OCI-LY3 (cell line): Measurements from ENCODE around the gene CDC42BPA.

Experiments used
- H2AFZ ChIP-seq: fragments of 200-600, 300-600 bp; shearing (Covaris generic); 2 replicates; pipeline ENCODE4 v1.6.0; 2014; ENCODE audit warnings: antibody characterized with exemption, low read depth, low read length
- H3K27ac ChIP-seq: fragments of 200-600, 300-600 bp; sonication (generic); 2 replicates; pipeline ENCODE4 v1.5.1; 2014; ENCODE audit warnings: mild to moderate bottlenecking, low read length, moderate library complexity, mixed read lengths
- H3K27me3 ChIP-seq: fragments of 200-600, 300-600 bp; sonication (generic); 2 replicates; pipeline ENCODE4 v1.6.1; 2014; ENCODE audit warnings: low read depth, low read length, mixed read lengths
- H3K36me3 ChIP-seq: fragments of 200-600, 300-600 bp; sonication (generic); replicated peaks from 2 replicates; pipeline ENCODE3; 2014; ENCODE audit warnings: low read depth, low read length, mixed read lengths
- H3K4me1 ChIP-seq: fragments of 300-600, 200-600 bp; sonication (generic); 2 replicates; pipeline ENCODE4 v1.6.1; 2014; ENCODE audit warnings: low read length, mixed read lengths
- H3K4me2 ChIP-seq: fragments of 200-600, 300-600 bp; sonication (generic); 2 replicates; pipeline ENCODE4 v1.6.1; 2014; ENCODE audit warnings: low read length, mixed read lengths
- H3K4me3 ChIP-seq: fragments of 300-600, 200-600 bp; sonication (generic); 2 replicates; pipeline ENCODE4 v1.5.1; 2014; ENCODE audit warnings: antibody characterized with exemption, mild to moderate bottlenecking, low read length, moderate library complexity
- H3K79me2 ChIP-seq: fragments of 300-600, 200-600 bp; shearing (Covaris generic); 2 replicates; pipeline ENCODE4 v1.6.1; 2014; ENCODE audit warnings: mild to moderate bottlenecking, low read length, mixed read lengths
- H3K9ac ChIP-seq: fragments of 300-600, 200-600 bp; shearing (Covaris generic); 2 replicates; pipeline ENCODE4 v1.6.0; 2014; ENCODE audit warnings: mild to moderate bottlenecking, low read length, moderate library complexity
- H3K9me3 ChIP-seq: fragments of 200-600, 300-600 bp; shearing (Covaris generic); 2 replicates; pipeline ENCODE4 v1.6.1; 2014; ENCODE audit warnings: low read length, mixed read lengths; ENCODE audit not compliant: insufficient read depth
- H4K20me1 ChIP-seq: fragments of 200-600, 300-600 bp; sonication (generic); 2 replicates; pipeline ENCODE4 v1.6.1; 2016; ENCODE audit warnings: low read length, mixed read lengths; ENCODE audit not compliant: insufficient read depth
- EZH2phosphoT487 ChIP-seq: fragments of 200-600 bp; shearing (Covaris generic); IDR thresholded peaks from 2 replicates; pipeline ENCODE4 v1.6.1; 2018; ENCODE audit warnings: antibody characterized with exemption, mixed run types, low read depth
- TF ChIP-seq, protein P1 (sequence below): fragments of 200-600, 300-600 bp; sonication (generic); IDR thresholded peaks from 2 replicates; pipeline ENCODE4 v1.5.1; 2014; ENCODE audit warnings: antibody characterized with exemption, low read length, low read depth

CDC42BPA gene

DNA sequence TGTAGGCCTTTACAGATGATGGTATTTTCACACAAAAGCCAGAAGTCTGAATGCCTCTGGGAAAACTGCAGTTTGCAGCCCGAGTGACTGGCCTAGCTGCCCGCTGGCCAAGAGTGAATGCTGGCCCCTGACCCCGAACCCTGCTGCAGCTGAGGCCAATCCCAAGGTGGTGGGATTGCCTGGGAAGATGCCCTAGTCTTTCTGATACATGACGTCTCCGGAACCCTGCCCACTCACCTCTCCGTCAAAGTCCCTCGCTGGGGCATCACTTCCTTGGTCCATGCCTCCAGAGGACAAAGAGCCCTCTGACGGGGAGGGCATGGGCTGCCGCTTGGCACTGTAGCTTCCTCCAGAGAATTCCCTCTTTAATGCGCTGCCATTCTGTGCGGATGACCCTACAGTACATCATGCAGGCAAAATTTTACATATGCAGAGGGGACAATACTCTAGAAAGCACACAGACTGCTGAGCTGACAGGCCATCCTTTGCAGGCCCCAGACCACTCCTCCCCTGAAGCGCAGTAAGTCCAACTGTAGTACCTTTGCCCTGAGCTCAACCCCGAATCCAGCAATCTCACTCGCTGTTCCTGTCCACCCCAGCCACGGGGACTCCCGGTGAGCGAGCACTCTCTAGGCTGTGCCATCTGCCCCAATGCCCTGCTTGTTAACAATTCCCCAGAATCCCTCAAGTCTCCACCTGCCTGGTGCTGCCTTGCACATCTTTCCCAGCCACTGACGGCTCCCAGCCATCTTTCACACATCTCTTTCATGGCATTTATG is 323.5 kb downstream of the CDC42BPA start:
- H4K20me1 ChIP-seq: no peaks in the 10 kb centered on the region
- no peak overlapping the region for H2AFZ ChIP-seq
- no peaks in the 10 kb centered on the region for H3K79me2 ChIP-seq
- TF ChIP-seq, protein P1, sequence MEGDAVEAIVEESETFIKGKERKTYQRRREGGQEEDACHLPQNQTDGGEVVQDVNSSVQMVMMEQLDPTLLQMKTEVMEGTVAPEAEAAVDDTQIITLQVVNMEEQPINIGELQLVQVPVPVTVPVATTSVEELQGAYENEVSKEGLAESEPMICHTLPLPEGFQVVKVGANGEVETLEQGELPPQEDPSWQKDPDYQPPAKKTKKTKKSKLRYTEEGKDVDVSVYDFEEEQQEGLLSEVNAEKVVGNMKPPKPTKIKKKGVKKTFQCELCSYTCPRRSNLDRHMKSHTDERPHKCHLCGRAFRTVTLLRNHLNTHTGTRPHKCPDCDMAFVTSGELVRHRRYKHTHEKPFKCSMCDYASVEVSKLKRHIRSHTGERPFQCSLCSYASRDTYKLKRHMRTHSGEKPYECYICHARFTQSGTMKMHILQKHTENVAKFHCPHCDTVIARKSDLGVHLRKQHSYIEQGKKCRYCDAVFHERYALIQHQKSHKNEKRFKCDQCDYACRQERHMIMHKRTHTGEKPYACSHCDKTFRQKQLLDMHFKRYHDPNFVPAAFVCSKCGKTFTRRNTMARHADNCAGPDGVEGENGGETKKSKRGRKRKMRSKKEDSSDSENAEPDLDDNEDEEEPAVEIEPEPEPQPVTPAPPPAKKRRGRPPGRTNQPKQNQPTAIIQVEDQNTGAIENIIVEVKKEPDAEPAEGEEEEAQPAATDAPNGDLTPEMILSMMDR: no peak
- no peak for TF ChIP-seq EZH2phosphoT487
- H3K36me3 ChIP-seq: no peaks in the 10 kb centered on the region
- H3K4me3 ChIP-seq: no peak overlapping the region
- H3K4me1 ChIP-seq: peaks cover 24% of the 10 kb centered on the region
- H3K9ac ChIP-seq: no peak overlapping the region
- no peak overlapping the region for H3K27ac ChIP-seq
- H3K4me2 ChIP-seq: 0 out of 2 replicates have a peak overlapping the region, but pooled peaks have one; percentile 67
- no peaks in the 10 kb centered on the region for H3K9me3 ChIP-seq
- no peaks in the 10 kb centered on the region for H3K27me3 ChIP-seq

DNA sequence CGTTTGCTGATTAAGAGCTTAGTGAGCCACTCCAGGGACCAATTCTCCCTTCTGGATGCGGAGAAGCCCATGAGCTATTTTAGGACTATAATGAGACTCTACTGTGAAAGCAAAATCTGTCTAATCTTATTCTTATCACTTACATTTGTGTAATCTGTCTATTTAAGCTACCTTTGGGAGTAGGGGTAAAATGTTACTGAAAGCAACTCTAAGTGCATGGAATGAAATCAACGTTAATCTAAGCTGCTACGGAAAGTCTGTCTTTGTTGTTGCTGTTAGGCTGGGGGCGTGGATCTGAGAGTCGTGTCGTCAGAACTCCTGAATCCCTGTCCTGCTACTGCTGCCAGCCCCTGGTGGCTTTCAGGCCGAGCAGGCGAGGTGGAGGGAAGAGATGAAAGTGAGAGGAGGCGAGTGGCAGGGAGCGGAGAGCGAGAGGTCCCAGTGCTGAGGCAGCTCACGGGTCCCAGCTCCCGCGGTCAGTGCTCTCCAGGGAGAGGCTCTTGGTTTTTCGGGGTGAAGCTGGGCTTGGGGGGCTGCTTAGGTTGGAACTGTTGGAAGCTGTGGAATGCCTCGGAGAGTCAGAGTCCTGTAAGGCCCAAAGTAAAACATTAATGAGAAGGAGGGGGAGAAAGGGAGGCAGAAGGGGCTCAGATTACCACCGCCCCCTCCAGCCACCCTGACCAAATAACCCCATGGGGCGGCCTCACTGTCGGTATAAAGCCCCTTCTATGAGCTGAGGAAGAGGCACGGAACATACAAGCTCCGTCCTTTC is 324.3 kb downstream of the CDC42BPA start:
- Histone ChIP-seq H3K36me3 (no peaks in the 10 kb centered on the region), H3K4me3 (no peak overlapping the region), H3K4me2 (no peak overlapping the region), H3K27ac (no peak overlapping the region), H2AFZ (no peak overlapping the region), H4K20me1 (no peaks in the 10 kb centered on the region), H3K27me3 (no peaks in the 10 kb centered on the region), H3K9me3 (no peaks in the 10 kb centered on the region), H3K4me1 (peaks cover 29% of the 10 kb centered on the region), H3K79me2 (no peaks in the 10 kb centered on the region), H3K9ac (no peak overlapping the region)
- TF ChIP-seq, protein P1: no peak
- TF ChIP-seq EZH2phosphoT487: no peak

DNA sequence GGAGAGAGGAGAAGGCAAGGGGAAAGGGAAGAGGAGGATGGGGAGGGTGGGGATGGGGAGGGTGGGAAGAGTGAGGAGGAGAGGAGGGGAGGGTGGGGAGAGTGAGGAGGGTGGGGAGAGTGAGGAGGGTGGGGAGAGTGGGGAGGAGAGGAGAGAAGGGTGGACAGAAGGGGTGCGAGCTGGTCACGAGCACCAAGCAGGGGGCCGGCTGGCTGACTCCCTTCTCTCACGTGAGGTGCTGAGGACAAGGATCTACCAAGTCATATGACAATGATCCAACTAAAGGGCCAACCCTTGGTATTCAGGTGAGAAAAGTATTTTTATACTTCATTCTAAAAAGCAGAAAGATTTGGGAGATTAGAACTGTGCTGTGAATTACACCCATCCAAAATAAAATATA is 326.4 kb downstream of the CDC42BPA start:
- Histone ChIP-seq H3K4me3 (no peak overlapping the region), H3K79me2 (no peaks in the 10 kb centered on the region), H3K36me3 (no peaks in the 10 kb centered on the region), H4K20me1 (no peaks in the 10 kb centered on the region), H3K27me3 (no peaks in the 10 kb centered on the region), H2AFZ (no peak overlapping the region), H3K4me1 (peaks cover 29% of the 10 kb centered on the region), H3K9me3 (no peaks in the 10 kb centered on the region), H3K27ac (no peak overlapping the region), H3K9ac (no peak overlapping the region), H3K4me2 (no peak overlapping the region)
- TF ChIP-seq, protein P1: no peak

DNA sequence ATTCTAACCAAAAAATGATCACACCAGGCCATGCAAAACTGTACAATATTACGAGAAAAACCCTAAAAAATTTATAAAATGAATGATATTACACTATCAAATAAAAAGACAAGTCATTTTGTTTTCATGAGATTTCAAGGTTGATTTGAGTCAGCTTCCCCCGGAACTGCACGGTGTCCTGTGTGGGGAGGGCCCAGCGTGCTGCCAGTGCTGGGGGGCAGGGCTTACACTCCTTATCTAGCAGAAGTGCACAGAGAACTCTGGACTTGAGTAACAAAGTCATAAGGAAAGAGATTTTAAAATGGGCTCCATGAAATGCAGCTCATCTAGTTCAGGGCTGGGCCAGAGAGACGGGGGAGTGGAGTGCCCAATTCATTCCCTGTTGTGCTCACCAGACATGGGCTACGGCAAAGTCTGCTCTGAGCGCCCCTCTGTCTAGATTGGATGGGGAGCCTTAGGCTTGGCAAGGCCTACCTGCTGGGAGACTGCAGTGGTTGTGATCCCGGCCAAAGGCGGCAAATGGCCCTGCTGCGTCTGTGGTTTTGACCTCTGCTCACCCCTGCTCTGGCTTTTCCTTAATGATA is 328.1 kb downstream of the CDC42BPA start:
- Histone ChIP-seq H3K9me3 (no peaks in the 10 kb centered on the region), H3K79me2 (no peaks in the 10 kb centered on the region), H3K36me3 (no peaks in the 10 kb centered on the region), H3K27me3 (no peaks in the 10 kb centered on the region), H3K4me1 (peaks cover 17% of the 10 kb centered on the region), H3K9ac (no peak overlapping the region), H3K4me3 (no peak overlapping the region), H3K4me2 (peak overlapping the region; percentile 8; the same call in 1 of the 2 replicates), H3K27ac (no peak overlapping the region), H2AFZ (peak overlapping the region; percentile 4), H4K20me1 (no peaks in the 10 kb centered on the region)
- TF ChIP-seq, protein P1: no peak
- no peak for TF ChIP-seq EZH2phosphoT487
